GM18498 (cell line): Measurements from ENCODE around the gene KCNJ1.

Source experiments
- ATAC-seq: cut with Tn5 transposase; IDR thresholded peaks from one replicate; pipeline ENCODE4 v1.9.1; 2021; ENCODE audit warnings: mild to moderate bottlenecking, moderate library complexity; ENCODE audit not compliant: unreplicated experiment

The KCNJ1 gene

GRCh38 chr11:128789497-128790150 lies 77.5 kb downstream of the KCNJ1 start:
- no peak for ATAC-seq
